ENCODE measurements around the gene ADCY3.

ADCY3 gene

GRCh38 chr2:24926602-24927252 is 6.7 kb upstream of the ADCY3 start:
- TF ChIP-seq CTCF (IDR thresholded peaks at IDR 0.05; ENCODE audit: insufficient read depth, missing control alignments): no peak
- DNase-seq (ENCODE audit: insufficient read length, low spot score) (no peak), FAIRE-seq (no peak)

GRCh38 chr2:24926220-24926601 is 6.2 kb upstream of the ADCY3 start:
- no peak for DNase-seq (ENCODE audit: insufficient read length, low spot score)
- FAIRE-seq: no peak

GRCh38 chr2:24925815-24926214 is 5.8 kb upstream of the ADCY3 start:
- no peak for FAIRE-seq
- TF ChIP-seq CTCF (IDR thresholded peaks at IDR 0.05; ENCODE audit: insufficient read depth, missing control alignments): no peak
- DNase-seq (ENCODE audit: insufficient read length, low spot score): no peak

More at GRCh38 chr2:24926220-24926601, 6.2 kb upstream of the ADCY3 start:
- no peak for TF ChIP-seq CTCF (IDR thresholded peaks at IDR 0.05; ENCODE audit: insufficient read depth, missing control alignments)

GRCh38 chr2:24924732-24925131 is 4.7 kb upstream of the ADCY3 start:
- no peak for DNase-seq (ENCODE audit: insufficient read length, low spot score)
- no peak for FAIRE-seq
- TF ChIP-seq CTCF (IDR thresholded peaks at IDR 0.05; ENCODE audit: insufficient read depth, missing control alignments): no peak

- FAIRE-seq (no peak), DNase-seq (ENCODE audit: insufficient read length, low spot score) (no peak)
- no peak for TF ChIP-seq CTCF (IDR thresholded peaks at IDR 0.05; ENCODE audit: insufficient read depth, missing control alignments)
Measured at GRCh38 chr2:24924266-24924665, 4.2 kb upstream of the ADCY3 start.

- FAIRE-seq (no peak), DNase-seq (ENCODE audit: insufficient read length, low spot score) (no peak)
- no peak for TF ChIP-seq CTCF (IDR thresholded peaks at IDR 0.05; ENCODE audit: insufficient read depth, missing control alignments)
Measured at GRCh38 chr2:24923106-24923505, 3.1 kb upstream of the ADCY3 start.

- TF ChIP-seq CTCF (IDR thresholded peaks at IDR 0.05; ENCODE audit: insufficient read depth, missing control alignments): no peak
- DNase-seq (ENCODE audit: insufficient read length, low spot score): no peak
- no peak for FAIRE-seq
Measured at GRCh38 chr2:24922556-24922955, 2.5 kb upstream of the ADCY3 start.

Measured in D721Med (cell line).